IPS-20b (cell line): ENCODE data around the gene PNPLA1.

Experiments
- H3K27ac ChIP-seq: one replicate; pipeline ENCODE4 v1.5.1; 2013; ENCODE audit warnings: low read length
- H3K27me3 ChIP-seq: 2 replicates; pipeline ENCODE4 v1.6.1; 2013; ENCODE audit warnings: mild to moderate bottlenecking, low read length, inconsistent platforms; ENCODE audit not compliant: insufficient read depth
- H3K36me3 ChIP-seq: 2 replicates; pipeline ENCODE4 v1.6.1; 2013; ENCODE audit warnings: low read depth, mild to moderate bottlenecking, inconsistent platforms, low read length, moderate library complexity; ENCODE audit not compliant: insufficient read depth
- H3K4me1 ChIP-seq: 2 replicates; pipeline ENCODE4 v1.6.1; 2013; ENCODE audit warnings: mild to moderate bottlenecking, control low read depth, inconsistent platforms, low read length, moderate library complexity; ENCODE audit not compliant: insufficient read depth
- H3K4me3 ChIP-seq: 2 replicates; pipeline ENCODE4 v1.5.1; 2013; ENCODE audit warnings: mild to moderate bottlenecking, low read length, inconsistent platforms
- H3K9ac ChIP-seq: 2 replicates; pipeline ENCODE4 v1.6.1; 2013; ENCODE audit warnings: low read depth, mild to moderate bottlenecking, inconsistent platforms, low read length, moderate library complexity
- H3K9me3 ChIP-seq: 2 replicates; pipeline ENCODE4 v1.6.1; 2013; ENCODE audit warnings: mild to moderate bottlenecking, low read depth, low read length, inconsistent platforms; ENCODE audit not compliant: insufficient read depth

Gene PNPLA1

DNA sequence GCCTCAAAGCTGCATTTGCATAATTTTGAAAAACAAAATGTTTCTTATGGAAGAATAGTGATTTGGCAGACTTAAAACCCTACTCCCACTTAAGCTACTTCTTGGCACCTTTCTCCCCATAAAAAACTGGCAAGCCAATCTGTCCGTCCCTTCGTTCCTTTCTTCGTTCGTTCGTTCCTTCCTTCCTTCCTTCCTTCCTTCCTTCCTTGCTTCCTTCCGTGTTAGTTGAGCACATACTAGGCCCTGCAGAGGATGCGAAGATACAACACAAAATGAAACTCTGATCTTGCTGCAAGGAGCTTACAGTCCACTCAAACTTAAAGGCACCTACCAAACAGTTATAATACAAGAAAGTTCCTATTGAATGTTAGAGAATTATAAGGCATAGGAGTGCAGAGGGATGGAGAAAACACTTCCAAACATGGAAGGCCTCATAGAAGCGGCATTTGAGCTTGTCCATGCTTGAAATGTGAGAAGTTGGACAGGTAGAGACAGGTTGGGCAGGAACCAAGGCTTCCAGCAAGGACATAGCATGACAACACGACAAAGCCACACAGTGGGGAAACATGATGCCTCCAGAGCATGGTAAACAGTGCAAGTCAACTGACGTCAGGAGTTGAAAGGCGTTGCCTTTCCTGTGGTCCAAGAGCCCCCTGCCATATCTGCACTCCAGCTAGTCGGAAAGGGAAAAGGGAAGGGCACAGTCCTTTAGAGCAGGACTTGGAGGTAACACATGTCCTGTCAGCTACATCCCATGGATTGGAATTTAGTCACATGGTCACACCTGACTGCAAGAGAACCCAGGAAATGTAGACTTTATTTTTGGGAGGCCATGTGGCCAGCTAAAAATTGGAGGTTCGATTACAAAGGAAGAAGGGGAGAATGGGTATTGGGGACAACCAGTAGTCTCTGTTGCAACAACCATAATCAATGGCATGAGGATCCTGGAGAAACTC, 7.0 kb downstream of the PNPLA1 start:
- Histone ChIP-seq H3K4me3 (no peak overlapping the region), H3K4me1 (no peaks in the 10 kb centered on the region), H3K36me3 (no peaks in the 10 kb centered on the region), H3K9me3 (no peaks in the 10 kb centered on the region), H3K27ac (no peak overlapping the region), H3K9ac (no peak overlapping the region), H3K27me3 (no peaks in the 10 kb centered on the region)

DNA sequence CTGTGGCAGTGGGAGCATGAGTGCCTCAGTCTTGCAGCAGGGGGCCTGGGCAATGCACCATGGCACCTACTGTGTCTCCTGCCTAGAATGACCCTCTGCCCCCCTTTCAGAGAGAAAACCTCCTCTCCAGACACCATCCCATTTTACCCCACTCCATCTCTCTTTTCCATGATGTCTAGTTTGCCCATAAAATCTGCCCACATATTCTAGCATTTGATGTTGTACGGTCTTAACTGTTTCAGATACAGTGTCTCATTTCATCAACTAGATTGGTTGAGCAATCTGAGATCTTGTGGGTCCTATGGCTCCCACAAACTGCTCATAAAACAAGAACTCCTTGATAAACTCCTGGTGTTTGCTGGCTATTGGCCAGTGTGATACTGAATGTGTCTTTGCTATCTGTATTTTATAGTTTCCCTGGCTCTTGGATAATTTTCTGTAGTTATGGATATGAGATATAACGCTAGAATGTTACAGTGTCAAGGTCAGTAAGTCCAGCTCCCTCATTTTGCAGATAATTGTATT, 8.1 kb downstream of the PNPLA1 start:
- Histone ChIP-seq H3K4me3 (no peak overlapping the region), H3K9me3 (no peaks in the 10 kb centered on the region), H3K4me1 (no peaks in the 10 kb centered on the region), H3K36me3 (no peaks in the 10 kb centered on the region), H3K9ac (no peak overlapping the region), H3K27ac (no peak overlapping the region), H3K27me3 (no peaks in the 10 kb centered on the region)

DNA sequence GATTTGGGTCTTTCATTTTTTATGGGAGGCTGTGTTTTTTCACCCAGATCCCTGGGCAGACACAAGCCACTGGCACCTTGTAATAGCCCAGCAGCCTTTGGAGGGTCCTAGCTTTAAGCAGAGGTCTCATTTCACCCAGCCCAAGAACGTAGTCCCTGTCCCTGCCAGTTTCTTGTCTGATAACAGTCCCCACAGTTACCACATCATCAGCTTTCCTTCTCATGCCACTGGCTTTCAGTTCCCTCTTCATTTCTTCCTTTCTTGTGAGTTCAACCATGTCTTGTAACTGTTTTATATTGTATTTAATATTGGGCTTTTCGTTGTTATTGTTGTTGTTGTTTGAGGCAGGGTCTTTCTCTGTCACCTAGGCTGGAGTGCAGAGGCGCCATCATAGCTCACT, 10.6 kb downstream of the PNPLA1 start:
- H3K27ac ChIP-seq, result no peak overlapping the region
- no peak overlapping the region for H3K9ac ChIP-seq
- peaks cover 21% of the 10 kb centered on the region; the same call in 1 of the 2 replicates for H3K27me3 ChIP-seq
- H3K4me3 ChIP-seq, result no peak overlapping the region
- H3K4me1 ChIP-seq, result no peaks in the 10 kb centered on the region
- H3K36me3 ChIP-seq, result no peaks in the 10 kb centered on the region
- no peaks in the 10 kb centered on the region for H3K9me3 ChIP-seq

DNA sequence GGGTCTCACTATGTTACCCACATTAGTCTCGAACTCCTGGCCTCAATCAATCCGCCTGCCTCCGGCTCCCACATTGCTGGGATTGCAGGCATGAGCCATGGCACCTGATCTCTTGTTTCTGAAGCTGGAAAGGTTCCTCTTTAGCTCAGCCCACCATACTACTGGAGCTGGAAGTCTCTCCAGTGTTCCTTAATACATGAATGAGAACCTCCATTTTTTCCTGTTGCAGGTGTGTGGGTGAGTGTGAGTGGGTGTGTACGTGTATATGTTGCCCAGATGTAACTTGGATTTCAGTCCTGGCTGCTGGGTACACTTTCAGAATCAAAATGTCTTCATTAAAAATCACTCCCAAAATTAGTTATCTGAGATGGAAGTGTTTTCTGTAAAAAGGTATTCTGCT, 11.1 kb downstream of the PNPLA1 start:
- H3K36me3 ChIP-seq, result no peaks in the 10 kb centered on the region
- no peaks in the 10 kb centered on the region for H3K9me3 ChIP-seq
- H3K9ac ChIP-seq, result no peak overlapping the region
- no peaks in the 10 kb centered on the region for H3K4me1 ChIP-seq
- no peak overlapping the region for H3K27ac ChIP-seq
- peaks cover 25% of the 10 kb centered on the region; the same call in 1 of the 2 replicates for H3K27me3 ChIP-seq
- no peak overlapping the region for H3K4me3 ChIP-seq

DNA sequence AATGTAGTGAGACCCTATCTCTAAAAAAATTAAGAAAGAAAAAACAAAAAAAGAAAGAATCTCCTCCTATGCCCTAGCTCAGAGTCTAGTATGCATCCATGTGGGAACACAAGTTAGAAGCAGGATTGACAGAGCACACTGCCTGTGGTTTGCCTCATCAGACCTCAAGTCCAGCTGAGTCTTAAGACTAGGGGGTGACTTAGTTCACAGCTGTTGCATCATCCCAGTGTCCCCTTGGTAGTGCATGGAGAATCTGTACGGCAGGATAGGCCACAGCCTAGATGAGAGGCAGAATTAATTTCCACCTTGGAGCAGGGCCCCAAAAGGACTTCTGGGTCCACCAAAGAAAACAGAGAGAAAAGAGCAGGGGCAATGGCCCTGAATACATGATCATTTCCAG, 13.7 kb downstream of the PNPLA1 start:
- Histone ChIP-seq H3K9ac (no peak overlapping the region), H3K9me3 (no peaks in the 10 kb centered on the region), H3K36me3 (no peaks in the 10 kb centered on the region), H3K27me3 (peaks cover 27% of the 10 kb centered on the region; the same call in 1 of the 2 replicates), H3K27ac (no peak overlapping the region), H3K4me3 (no peak overlapping the region), H3K4me1 (no peaks in the 10 kb centered on the region)

DNA sequence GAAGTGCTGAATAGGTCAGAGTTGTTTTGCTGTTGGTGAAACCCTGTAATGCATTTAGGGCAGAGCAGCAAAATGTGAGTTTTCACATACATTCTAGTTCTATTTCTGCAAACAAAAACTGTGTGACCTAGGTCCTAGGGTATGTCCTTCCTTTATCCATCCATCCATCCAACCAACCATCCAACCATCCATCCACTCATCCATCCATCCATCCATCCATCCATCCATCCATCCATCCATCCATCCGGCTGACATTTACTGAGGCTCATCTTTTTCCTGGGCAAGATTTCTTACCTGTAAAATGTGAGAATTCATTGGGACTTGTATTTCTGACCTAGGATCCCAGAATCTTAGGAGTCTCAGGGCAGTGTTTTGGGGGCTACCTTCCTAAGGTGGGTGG, 14.5 kb downstream of the PNPLA1 start:
- Histone ChIP-seq H3K27me3 (peaks cover 27% of the 10 kb centered on the region; the same call in 1 of the 2 replicates), H3K4me3 (no peak overlapping the region), H3K9ac (no peak overlapping the region), H3K9me3 (no peaks in the 10 kb centered on the region), H3K4me1 (no peaks in the 10 kb centered on the region), H3K27ac (no peak overlapping the region), H3K36me3 (no peaks in the 10 kb centered on the region)

DNA sequence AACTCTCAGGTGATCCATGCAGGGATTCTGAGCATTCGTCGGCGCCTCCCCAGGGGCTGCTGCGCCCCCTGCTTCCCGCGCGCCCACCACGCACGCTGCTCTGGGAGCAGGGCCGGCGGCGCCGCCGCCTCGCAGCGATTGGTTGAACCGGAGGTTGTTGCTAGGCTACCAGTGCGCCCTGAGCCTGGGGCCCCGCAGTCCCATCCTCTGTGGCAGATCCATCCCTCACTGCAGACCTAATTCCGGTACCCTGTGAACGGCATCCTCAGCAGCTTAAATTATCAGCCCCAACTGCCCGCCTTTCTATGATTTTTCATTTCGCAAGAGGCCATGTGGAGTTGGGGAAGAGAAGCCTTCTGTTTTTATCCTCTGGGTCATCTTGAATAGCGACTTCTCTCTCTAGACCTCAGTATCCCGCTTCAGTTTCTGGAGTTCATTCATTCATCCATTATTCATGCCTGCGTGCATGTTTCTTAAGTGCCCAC, 15.4 kb downstream of the PNPLA1 start:
- Histone ChIP-seq H3K9me3 (no peaks in the 10 kb centered on the region), H3K4me3 (no peak overlapping the region), H3K27me3 (peaks cover 27% of the 10 kb centered on the region; the same call in 1 of the 2 replicates), H3K9ac (no peak overlapping the region), H3K4me1 (no peaks in the 10 kb centered on the region), H3K27ac (no peak overlapping the region), H3K36me3 (no peaks in the 10 kb centered on the region)

DNA sequence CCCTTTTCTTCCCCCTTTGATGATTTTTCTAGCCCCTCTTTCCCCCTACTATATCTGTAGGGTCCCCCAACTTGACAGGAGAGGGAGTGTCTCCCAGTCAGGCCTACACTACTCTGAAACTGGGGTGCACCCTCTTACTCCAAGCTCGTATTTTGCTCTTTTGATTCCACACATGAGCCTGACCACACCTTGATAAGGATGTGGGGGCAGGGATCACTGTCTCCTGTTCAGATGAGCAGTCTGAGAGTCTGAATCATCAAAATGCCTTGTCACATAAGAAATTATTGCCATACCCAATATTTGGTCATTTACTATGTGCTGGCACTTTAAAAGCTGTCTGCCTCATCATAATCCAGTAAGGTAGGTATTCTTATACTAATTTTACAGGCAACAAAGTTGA, 15.9 kb downstream of the PNPLA1 start:
- Histone ChIP-seq H3K27ac (no peak overlapping the region), H3K4me3 (no peak overlapping the region), H3K9ac (no peak overlapping the region), H3K9me3 (no peaks in the 10 kb centered on the region), H3K27me3 (peaks cover 27% of the 10 kb centered on the region; the same call in 1 of the 2 replicates), H3K36me3 (no peaks in the 10 kb centered on the region), H3K4me1 (no peaks in the 10 kb centered on the region)

DNA sequence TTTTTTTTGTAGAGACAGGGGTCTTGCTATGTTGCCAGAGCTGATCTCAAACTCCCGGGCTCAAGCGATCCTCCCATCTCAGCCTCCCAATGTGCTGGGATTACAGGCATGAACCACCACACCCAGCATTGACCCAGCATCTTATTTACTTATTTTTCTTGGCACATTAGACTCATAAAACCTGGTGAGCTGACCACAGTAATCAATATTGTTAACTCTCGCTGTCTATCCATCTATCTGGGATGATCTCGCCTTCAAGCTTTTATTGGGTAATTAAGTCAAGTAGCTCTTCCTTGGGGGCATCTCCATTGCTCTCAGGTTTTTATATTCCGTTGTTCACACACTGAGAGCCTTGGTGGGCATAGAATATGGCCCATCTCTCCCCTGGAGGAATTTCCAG, 17.0 kb downstream of the PNPLA1 start:
- no peaks in the 10 kb centered on the region for H3K9me3 ChIP-seq
- 0 out of 2 replicates have a peak, but pooled peaks cover 2% of the 10 kb centered on the region for H3K4me1 ChIP-seq
- no peak overlapping the region for H3K9ac ChIP-seq
- H3K27me3 ChIP-seq, result peaks cover 27% of the 10 kb centered on the region; the same call in 1 of the 2 replicates
- no peaks in the 10 kb centered on the region for H3K36me3 ChIP-seq
- no peak overlapping the region for H3K27ac ChIP-seq
- no peak overlapping the region for H3K4me3 ChIP-seq

DNA sequence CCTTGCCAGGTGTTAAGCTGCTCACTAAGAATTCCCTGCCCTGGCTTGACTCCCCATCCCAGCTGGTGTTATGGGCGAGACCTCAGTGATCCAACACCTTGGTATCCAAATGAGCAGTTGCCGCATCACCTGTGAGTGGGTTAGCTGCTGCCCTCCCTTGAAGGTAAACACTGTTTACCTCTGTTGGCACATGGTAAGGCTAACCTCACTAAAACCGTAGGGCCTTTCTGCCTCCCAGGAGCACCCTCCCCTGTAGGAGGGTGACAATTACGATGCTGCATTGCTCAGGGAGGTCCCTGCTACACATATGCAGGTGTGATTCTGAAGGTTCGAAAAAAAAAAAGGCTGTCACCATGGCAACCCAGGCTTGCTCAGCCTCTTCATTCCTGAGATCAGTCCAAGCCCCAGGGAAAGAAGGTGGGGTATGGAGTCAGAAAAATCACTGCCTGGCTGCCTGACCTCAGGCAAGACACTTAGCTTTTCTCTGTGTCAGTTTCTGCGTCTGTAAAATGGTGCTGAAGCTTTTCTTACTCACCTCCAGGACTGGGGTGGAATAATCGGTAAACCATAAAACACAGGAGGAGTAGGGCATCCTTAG, 19.5 kb downstream of the PNPLA1 start:
- 0 out of 2 replicates have a peak, but pooled peaks cover 2% of the 10 kb centered on the region for H3K4me1 ChIP-seq
- H3K27ac ChIP-seq, result no peak overlapping the region
- no peaks in the 10 kb centered on the region for H3K36me3 ChIP-seq

DNA sequence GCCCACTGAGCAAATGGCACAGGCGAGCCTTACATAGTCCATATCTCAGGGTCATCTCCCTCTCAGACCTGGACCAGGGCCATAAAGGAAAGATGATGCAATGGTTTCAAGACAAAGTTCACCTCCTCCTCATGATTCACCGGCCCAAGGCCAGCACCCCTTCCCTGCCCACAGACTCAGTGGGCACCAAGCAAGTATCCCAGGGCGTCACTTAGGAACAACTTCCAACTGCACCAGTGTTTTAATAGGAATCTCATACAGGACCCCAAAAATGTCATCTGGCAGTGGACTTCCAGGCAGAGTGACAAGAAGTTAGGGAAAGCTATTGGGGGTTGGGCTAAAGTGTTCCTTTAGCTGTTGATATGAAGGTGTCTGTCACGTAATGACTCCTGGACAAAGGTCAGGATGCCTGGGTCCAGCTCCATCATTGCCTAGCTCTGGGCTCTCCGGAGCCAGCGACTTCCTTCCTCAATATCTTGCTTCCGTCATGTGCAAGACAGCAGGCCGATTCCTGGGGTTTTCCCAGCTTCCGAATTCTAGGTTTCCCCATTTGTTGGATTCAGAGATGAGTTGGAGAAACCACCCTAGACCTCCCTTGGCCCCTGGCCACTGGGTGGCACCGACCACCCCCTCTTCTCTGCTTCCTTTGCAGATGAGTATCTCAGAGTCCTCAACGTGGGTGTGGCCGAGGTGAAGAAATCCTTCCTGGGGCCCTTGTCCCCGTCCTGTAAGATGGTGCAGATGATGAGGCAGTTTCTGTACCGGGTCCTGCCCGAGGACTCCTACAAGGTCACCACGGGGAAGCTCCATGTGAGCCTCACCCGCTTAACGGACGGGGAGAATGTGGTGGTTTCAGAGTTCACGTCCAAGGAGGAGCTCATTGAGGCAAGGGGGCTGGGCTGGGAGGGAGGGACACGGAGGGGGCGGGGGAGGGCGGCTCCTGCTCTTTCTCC, 21.1 kb downstream of the PNPLA1 start:
- Histone ChIP-seq H3K4me1 (0 out of 2 replicates have a peak, but pooled peaks cover 2% of the 10 kb centered on the region), H3K9me3 (no peaks in the 10 kb centered on the region), H3K4me3 (no peak overlapping the region), H3K27me3 (0 out of 2 replicates have a peak, but pooled peaks cover 2% of the 10 kb centered on the region), H3K36me3 (no peaks in the 10 kb centered on the region), H3K9ac (no peak overlapping the region), H3K27ac (no peak overlapping the region)

More for the DNA sequence above, 19.5 kb downstream of the PNPLA1 start:
- H3K9me3 ChIP-seq, result no peaks in the 10 kb centered on the region
- H3K4me3 ChIP-seq, result no peak overlapping the region
- peaks cover 16% of the 10 kb centered on the region; the same call in 1 of the 2 replicates for H3K27me3 ChIP-seq
- no peak overlapping the region for H3K9ac ChIP-seq
